ENCODE measurements around the gene BANP.
"Not testable (repeated sequence)": the region's sequence is repeated elsewhere in the genome, so short reads cannot be mapped to it uniquely, and the experiment has no call there.

BANP gene

GRCh38 chr16:87950765-87951551 is at the start of gene BANP:
TSS of gene BANP (plus strand) at chr16:87951434. CDS start at chr16:87975116, 23,682 bp downstream.
- peak; percentile 98 to 100 for DNase-seq

GRCh38 chr16:87904963-87905362 is 46.3 kb upstream of the BANP start:
- not testable (repeated sequence) for DNase-seq

- DNase-seq, result not testable (repeated sequence)
Observed at GRCh38 chr16:87905521-87905920, 45.7 kb upstream of the BANP start.

- DNase-seq, result not testable (repeated sequence)
Observed at GRCh38 chr16:87908101-87908500, 43.1 kb upstream of the BANP start.

- peak; percentile 64 to 77 for DNase-seq
Observed at GRCh38 chr16:87909203-87909935, 41.9 kb upstream of the BANP start.

- DNase-seq, result peak; percentile 63 to 77
Observed at GRCh38 chr16:87911106-87911763, 40.0 kb upstream of the BANP start.

- DNase-seq, result not testable (repeated sequence)
Observed at GRCh38 chr16:87912691-87913090, 38.5 kb upstream of the BANP start.

GRCh38 chr16:87914021-87914725 is 37.1 kb upstream of the BANP start:
- DNase-seq, result not testable (repeated sequence)

- DNase-seq, result no peak
Observed at GRCh38 chr16:87914812-87915211, 36.4 kb upstream of the BANP start.

GRCh38 chr16:87917503-87917902 is 33.7 kb upstream of the BANP start:
- DNase-seq, result no peak

GRCh38 chr16:87918338-87918737 is 32.9 kb upstream of the BANP start:
- DNase-seq, result no peak

GRCh38 chr16:87918866-87919680 is 32.2 kb upstream of the BANP start:
- no peak for DNase-seq

- DNase-seq, result no peak
Observed at GRCh38 chr16:87919681-87919994, 31.6 kb upstream of the BANP start.

GRCh38 chr16:87921236-87921773 is 29.9 kb upstream of the BANP start:
- DNase-seq, result peak; percentile 56 to 82

- no peak for DNase-seq
Observed at GRCh38 chr16:87922250-87922871, 28.9 kb upstream of the BANP start.

GRCh38 chr16:87924041-87924810 is 27.0 kb upstream of the BANP start:
- peak; percentile 96 to 98 for DNase-seq

- peak; percentile 98 to 99 for DNase-seq
Observed at GRCh38 chr16:87924811-87925670, 26.2 kb upstream of the BANP start.

GRCh38 chr16:87926246-87927194 is 24.7 kb upstream of the BANP start:
- DNase-seq, result peak in 1 of 2 experiments; percentile 38
